Activated T-helper 2 cell treated with anti-CD3 and anti-CD28 coated beads, Interferon-gamma antibody, Interleukin-2, Interleukin-4, amounts not matched to agents 10 μg/mL and 5 μg/mL and 100 μg/mL, durations not matched to agents 14 hours and 24 hours and 36 hours (primary cell): ENCODE measurements around the gene ARID4B. TPM values are rescaled to one million over a fixed set of nuclear protein-coding genes. Genes with fewer than 3 reads are reported as not detected.

Experiments
- DNase-seq: peaks from one replicate; pipeline ENCODE4 v3.0.0; 2021; ENCODE audit warnings: low spot score
- H3K27ac Mint-ChIP-seq: one replicate; pipeline ENCODE4 v1.8.0; 2021; ENCODE audit warnings: mixed read lengths
- H3K27me3 Mint-ChIP-seq: one replicate; pipeline ENCODE4 v1.8.0; 2021; ENCODE audit warnings: low read depth, mixed read lengths
- H3K36me3 Mint-ChIP-seq: one replicate; pipeline ENCODE4 v1.8.0; 2021; ENCODE audit warnings: low read depth, mixed read lengths
- H3K4me1 Mint-ChIP-seq: one replicate; pipeline ENCODE4 v1.8.0; 2021; ENCODE audit warnings: low read depth, mixed read lengths
- H3K4me3 Mint-ChIP-seq: one replicate; pipeline ENCODE4 v1.8.0; 2021; ENCODE audit warnings: low read depth, mild to moderate bottlenecking, moderate library complexity, mixed read lengths
- H3K9me3 Mint-ChIP-seq: one replicate; pipeline ENCODE4 v1.8.0; 2021; ENCODE audit warnings: mixed read lengths
- intact Hi-C: fragments of 100-400 bp; cut with micrococcal nuclease; formaldehyde crosslinking; loops from one replicate; pipeline ENCODE4 v1.15.1; 2023
- total RNA-seq: library from RNA; stranded (reverse); gene quantifications from 2 replicates; pipeline ENCODE4 v1.2.3, GENCODE V29; 2022

Gene ARID4B
- total RNA-seq, 1 donor from 2014 or later = 49.6 TPM

DNA sequence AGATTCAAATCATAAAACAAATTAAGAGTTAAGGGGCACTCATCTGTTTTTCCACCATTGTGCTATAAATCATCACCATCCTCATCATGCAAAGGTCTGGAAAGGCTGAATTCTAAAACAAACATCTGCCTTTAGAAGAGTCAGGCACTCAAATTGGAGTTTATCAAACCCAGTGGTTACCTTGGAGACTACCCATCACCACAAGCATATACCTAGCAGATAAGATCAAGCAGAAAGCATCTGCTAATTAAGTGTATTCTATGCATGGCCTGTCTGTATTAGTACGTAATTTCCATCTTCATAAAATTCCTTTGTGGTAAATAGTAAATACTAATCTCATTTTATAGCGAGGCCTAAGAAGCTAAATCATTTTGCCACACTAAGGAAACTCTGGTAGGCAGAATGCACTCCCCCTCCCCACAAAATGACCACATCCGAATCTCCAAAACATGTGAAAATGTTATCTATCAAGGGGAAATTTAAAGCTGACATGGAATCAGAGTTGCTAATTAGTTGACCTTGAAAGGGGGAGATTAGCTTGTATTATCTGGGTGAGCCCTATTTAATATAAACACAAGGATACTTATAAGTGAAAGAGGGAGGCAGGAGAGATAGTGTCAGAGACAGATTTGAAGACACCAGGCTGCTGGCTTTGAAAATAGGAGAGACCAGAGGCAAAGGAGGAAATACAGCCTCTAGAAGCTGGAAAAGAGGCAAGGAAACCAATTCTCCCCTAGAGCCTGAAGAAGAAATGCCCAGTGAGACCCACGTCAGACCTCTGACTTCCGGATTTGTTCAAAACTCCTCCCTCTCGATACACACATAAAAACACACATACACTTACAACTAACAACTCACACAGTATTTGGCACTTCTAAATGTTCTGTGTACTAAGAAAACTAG is 23.2 kb downstream of the ARID4B start:
- H3K36me3 Mint-ChIP-seq = peaks cover 9% of the 10 kb centered on the region
- intact Hi-C loops = loop anchor here (2.0 kb wide), 1 partner anchor 24 kb away; the partner anchor contains the start of genes ARID4B and GGPS1
- no peak for DNase-seq
- no peaks in the 10 kb centered on the region for H3K9me3 Mint-ChIP-seq
- peak overlapping the region; percentile 74 for H3K27ac Mint-ChIP-seq
- H3K27me3 Mint-ChIP-seq = no peaks in the 10 kb centered on the region
- H3K4me3 Mint-ChIP-seq = peak overlapping the region; percentile 22
- peaks cover 35% of the 10 kb centered on the region for H3K4me1 Mint-ChIP-seq

DNA sequence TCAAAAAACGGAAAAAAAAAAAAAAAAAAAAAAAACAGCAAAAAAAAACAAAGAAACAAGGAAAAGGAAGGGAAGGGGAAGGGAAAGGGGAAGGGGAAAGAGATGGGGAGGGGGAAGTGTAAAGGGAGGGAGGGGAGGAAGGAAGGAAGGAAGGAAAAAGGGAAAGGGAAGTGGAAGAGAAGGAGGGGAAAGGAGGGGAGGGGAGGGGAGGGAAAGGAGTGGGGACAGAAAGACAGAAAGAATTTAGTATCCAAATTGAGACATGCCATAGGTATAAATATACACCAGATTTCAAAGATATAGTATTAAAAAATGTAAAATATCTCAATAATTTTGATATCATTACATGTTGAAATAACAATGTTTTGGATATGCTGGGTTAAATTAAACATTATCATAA is 25.8 kb downstream of the ARID4B start:
- no peak for DNase-seq
- no peak overlapping the region for H3K27ac Mint-ChIP-seq
- peaks cover 11% of the 10 kb centered on the region for H3K36me3 Mint-ChIP-seq
- H3K4me3 Mint-ChIP-seq = no peak overlapping the region
- H3K27me3 Mint-ChIP-seq = no peaks in the 10 kb centered on the region
- intact Hi-C loops = no loop called here
- H3K9me3 Mint-ChIP-seq = no peaks in the 10 kb centered on the region
- H3K4me1 Mint-ChIP-seq = peaks cover 51% of the 10 kb centered on the region

DNA sequence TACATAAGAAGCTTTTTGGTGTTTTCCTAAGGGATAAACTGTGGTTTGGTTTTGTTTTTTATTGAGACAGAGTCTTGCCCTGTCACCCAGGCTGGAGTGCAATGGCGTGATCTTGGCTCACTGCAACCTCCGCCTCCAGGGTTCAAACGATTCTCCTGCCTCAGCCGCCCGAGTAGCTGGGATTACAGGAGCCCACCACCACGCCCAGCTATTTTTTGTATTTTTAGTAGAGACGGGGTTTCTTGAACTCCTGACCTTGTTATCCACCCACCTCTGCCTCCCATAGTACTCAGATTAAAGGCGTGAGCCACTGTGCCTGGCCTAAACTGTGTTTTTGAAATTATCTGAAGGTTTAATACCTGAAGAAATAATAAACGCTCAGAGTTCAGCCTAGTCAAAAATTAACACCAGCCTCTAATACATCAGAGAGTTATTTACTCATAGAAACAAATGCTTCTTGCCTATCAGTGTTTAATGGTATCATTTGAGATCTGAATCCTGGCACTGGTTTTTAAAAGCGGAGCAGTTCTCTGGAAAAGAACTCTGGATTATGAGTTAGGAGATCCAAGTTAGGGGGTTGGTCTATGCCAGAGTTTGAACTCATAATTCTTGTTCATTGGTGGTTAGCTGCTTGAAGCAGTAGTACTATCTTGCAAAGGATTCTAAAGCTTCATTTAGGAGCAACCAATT is 28.7 kb downstream of the ARID4B start:
- no peak overlapping the region for H3K27ac Mint-ChIP-seq
- no peaks in the 10 kb centered on the region for H3K27me3 Mint-ChIP-seq
- intact Hi-C loops = no loop called here
- H3K4me3 Mint-ChIP-seq = no peak overlapping the region
- peaks cover 4% of the 10 kb centered on the region for H3K9me3 Mint-ChIP-seq
- H3K4me1 Mint-ChIP-seq = peaks cover 35% of the 10 kb centered on the region
- DNase-seq = no peak
- peaks cover 14% of the 10 kb centered on the region for H3K36me3 Mint-ChIP-seq

DNA sequence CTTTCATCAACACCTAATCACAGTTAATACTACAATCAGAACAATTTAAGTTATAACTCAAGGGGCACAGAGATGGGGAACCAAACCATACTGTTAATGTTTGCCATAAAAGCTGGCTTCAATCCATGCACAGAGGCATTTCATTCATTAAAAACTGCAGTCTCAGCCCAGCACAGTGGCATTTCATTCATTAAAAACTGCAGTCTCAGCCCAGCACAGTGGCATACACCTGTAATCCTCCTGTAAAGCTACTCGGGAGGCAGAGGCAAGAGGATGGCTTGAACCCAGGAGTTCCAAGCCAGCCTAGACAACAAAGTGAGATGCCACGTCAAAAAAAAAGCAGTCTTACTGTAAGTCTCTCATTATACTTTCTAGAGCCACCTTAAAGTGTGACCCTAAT is 29.2 kb downstream of the ARID4B start:
- Mint-ChIP-seq H3K4me3 (no peak overlapping the region), H3K27ac (peak overlapping the region; percentile 60), H3K4me1 (peaks cover 33% of the 10 kb centered on the region), H3K9me3 (peaks cover 4% of the 10 kb centered on the region), H3K27me3 (no peaks in the 10 kb centered on the region), H3K36me3 (peaks cover 14% of the 10 kb centered on the region)
- intact Hi-C loops = no loop called here
- DNase-seq = no peak

DNA sequence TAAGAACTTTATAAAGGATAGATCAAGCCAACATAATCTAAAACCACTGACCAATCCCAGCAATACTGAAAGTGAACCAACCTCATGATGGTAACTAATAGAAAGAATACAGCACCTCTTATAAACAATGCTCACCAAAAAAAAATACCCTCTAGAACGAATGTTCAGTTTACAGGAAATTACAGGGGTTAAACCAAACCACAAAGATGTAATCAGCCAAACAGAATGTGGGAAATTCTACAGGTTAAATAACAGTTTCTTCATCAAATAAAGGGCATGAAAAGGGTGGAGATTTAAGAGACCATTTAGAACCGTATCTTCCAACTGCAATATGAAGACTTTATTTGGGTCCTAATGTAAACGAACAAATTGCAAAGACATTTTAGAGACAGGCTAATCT is 30.4 kb downstream of the ARID4B start:
- H3K4me1 Mint-ChIP-seq = peaks cover 33% of the 10 kb centered on the region
- peaks cover 4% of the 10 kb centered on the region for H3K9me3 Mint-ChIP-seq
- intact Hi-C loops = loop anchor here (1.0 to 2.0 kb wide), 5 partner anchors 19 to 91 kb away; partner anchors contain the start of genes ARID4B and GGPS1
- peaks cover 10% of the 10 kb centered on the region for H3K36me3 Mint-ChIP-seq
- peak overlapping the region; percentile 72 for H3K4me3 Mint-ChIP-seq
- no peak for DNase-seq
- peak overlapping the region; percentile 80 for H3K27ac Mint-ChIP-seq
- no peaks in the 10 kb centered on the region for H3K27me3 Mint-ChIP-seq

DNA sequence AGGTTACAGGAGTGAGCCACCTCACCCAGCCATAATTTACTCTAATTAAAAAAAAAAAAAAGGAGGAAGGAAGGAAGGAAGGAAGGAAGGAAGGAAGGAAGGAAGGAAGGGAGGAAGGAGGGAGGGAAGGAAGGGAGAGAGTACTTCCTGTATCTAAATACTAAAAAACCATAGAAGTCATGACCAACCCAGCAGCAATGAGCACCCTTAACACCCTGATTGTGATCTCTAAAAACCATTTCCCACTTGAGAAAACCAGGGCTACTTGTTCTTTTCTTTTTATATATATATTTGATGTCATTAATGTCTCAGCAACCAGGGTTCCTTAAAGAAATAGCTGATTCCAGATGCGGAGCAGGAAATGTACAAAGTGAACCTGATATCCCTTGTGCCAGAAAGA is 31.2 kb downstream of the ARID4B start:
- peaks cover 32% of the 10 kb centered on the region for H3K4me1 Mint-ChIP-seq
- intact Hi-C loops = loop anchor here (1.0 to 2.0 kb wide), 5 partner anchors 18 to 90 kb away; partner anchors contain the start of genes ARID4B and GGPS1
- peak overlapping the region; percentile 26 for H3K4me3 Mint-ChIP-seq

GRCh38 chr1:235295902-235296350 is 32.1 kb downstream of the ARID4B start:
- Mint-ChIP-seq H3K27ac (no peak overlapping the region), H3K36me3 (peaks cover 10% of the 10 kb centered on the region), H3K4me3 (no peak overlapping the region), H3K4me1 (peaks cover 34% of the 10 kb centered on the region), H3K27me3 (no peaks in the 10 kb centered on the region), H3K9me3 (peaks cover 4% of the 10 kb centered on the region)
- no peak for DNase-seq
- intact Hi-C loops = loop anchor here (2.0 kb wide), 4 partner anchors 17 to 89 kb away; no protein-coding TSS in a partner anchor

More for the DNA sequence above, 31.2 kb downstream of the ARID4B start:
- peak overlapping the region; percentile 42 for H3K27ac Mint-ChIP-seq
- no peaks in the 10 kb centered on the region for H3K27me3 Mint-ChIP-seq
- no peak for DNase-seq
- peaks cover 4% of the 10 kb centered on the region for H3K9me3 Mint-ChIP-seq
- peaks cover 10% of the 10 kb centered on the region for H3K36me3 Mint-ChIP-seq

GRCh38 chr1:235293322-235293942 is 34.5 kb downstream of the ARID4B start:
- Mint-ChIP-seq H3K27ac (no peak overlapping the region), H3K36me3 (peaks cover 12% of the 10 kb centered on the region), H3K4me3 (no peak overlapping the region), H3K9me3 (peaks cover 4% of the 10 kb centered on the region), H3K27me3 (no peaks in the 10 kb centered on the region), H3K4me1 (peaks cover 30% of the 10 kb centered on the region)
- no peak for DNase-seq
- intact Hi-C loops = no loop called here

GRCh38 chr1:235292790-235293189 is 35.2 kb downstream of the ARID4B start:
- peaks cover 10% of the 10 kb centered on the region for H3K36me3 Mint-ChIP-seq
- H3K27ac Mint-ChIP-seq = no peak overlapping the region
- H3K4me3 Mint-ChIP-seq = no peak overlapping the region
- intact Hi-C loops = no loop called here
- no peak for DNase-seq
- peaks cover 4% of the 10 kb centered on the region for H3K9me3 Mint-ChIP-seq
- H3K4me1 Mint-ChIP-seq = peaks cover 30% of the 10 kb centered on the region
- H3K27me3 Mint-ChIP-seq = no peaks in the 10 kb centered on the region

- Mint-ChIP-seq H3K27ac (no peak overlapping the region), H3K27me3 (no peaks in the 10 kb centered on the region), H3K36me3 (peaks cover 7% of the 10 kb centered on the region), H3K4me3 (no peak overlapping the region), H3K9me3 (peaks cover 4% of the 10 kb centered on the region), H3K4me1 (peaks cover 29% of the 10 kb centered on the region)
- intact Hi-C loops = no loop called here
- DNase-seq = no peak
Measured at GRCh38 chr1:235291599-235292091, 36.3 kb downstream of the ARID4B start.

DNA sequence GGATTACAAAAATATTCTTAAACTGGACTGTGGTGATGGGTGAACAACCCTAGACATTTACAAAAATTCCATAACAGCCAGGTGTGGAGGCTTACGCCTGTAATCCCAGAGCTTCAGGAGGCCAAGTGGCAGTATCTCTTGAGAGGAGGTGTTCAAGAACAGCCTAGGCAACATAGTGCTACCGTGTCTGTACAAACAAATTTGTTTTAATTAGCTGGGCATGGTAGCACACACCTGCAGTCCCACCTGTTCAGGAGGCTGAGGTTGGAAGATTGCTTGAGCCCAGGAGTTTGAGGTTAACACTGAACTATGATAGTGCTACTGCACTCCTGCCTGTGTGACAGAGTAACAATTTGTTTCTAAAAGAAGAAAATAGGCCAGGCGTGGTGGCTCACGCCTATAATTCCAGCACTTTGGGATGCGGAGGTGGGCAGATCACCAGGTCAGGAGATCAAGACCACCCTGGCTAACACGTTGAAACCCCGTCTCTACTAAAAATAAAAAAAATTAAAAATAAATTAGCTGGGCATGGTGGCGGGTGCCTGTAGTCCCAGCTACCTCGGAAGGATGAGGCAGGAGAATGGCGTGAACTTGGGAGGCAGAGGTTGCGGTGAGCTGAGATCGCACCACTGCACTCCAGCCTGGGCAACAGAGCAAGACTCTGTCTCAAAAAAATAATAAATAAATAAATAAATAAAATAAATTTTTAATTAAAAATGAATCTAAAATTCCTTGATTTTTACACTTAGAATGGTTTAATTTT is 37.1 kb downstream of the ARID4B start:
- Mint-ChIP-seq H3K4me1 (peaks cover 33% of the 10 kb centered on the region), H3K9me3 (peaks cover 3% of the 10 kb centered on the region), H3K27ac (no peak overlapping the region), H3K36me3 (peaks cover 6% of the 10 kb centered on the region), H3K27me3 (no peaks in the 10 kb centered on the region), H3K4me3 (no peak overlapping the region)
- intact Hi-C loops = no loop called here
- no peak for DNase-seq
